Erythroblast (primary cell): ENCODE data around the gene ZBTB39.
"Not testable (repeated sequence)": the region's sequence is repeated elsewhere in the genome, so short reads cannot be mapped to it uniquely, and the experiment has no call there.

ENCODE experiments used
- GATA1 ChIP-seq: IDR thresholded peaks from 2 replicates; pipeline ENCODE4 v1.6.1; 2011; ENCODE audit warnings: low read depth, mild to moderate bottlenecking, control low read depth, low read length, moderate library complexity
- POLR2A ChIP-seq: IDR thresholded peaks from 2 replicates; pipeline ENCODE4 v1.6.1; 2011; ENCODE audit warnings: mild to moderate bottlenecking, low read length

DNA sequence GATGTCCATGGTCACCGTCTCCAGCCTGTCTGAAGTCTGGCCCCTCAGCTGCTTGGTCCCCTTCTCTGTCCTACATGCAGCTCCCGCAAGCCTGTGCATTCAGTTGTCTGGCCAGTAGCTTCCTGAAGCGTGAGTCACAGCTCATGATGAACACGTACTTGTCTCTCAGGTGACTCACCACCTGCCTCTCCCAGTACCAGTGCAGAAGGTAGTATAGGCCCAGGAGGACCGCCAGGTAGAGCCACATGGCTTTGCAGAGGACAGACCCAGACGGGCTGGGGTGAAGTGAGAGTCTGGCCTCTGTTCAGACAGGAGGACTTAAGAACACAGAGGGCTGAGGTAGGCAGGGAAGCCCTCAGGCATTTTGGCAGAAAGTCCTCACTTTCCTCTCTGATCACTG, 20.6 kb downstream of the ZBTB39 start:
- TF ChIP-seq POLR2A, GATA1: not testable (repeated sequence)
